ENCODE data around the gene SH3GL3. TPM values are rescaled to one million over a fixed set of nuclear protein-coding genes. Genes with fewer than 3 reads are reported as not detected.

Gene SH3GL3
- total RNA-seq, 1 donor from 2014 or later, result not detected

DNA sequence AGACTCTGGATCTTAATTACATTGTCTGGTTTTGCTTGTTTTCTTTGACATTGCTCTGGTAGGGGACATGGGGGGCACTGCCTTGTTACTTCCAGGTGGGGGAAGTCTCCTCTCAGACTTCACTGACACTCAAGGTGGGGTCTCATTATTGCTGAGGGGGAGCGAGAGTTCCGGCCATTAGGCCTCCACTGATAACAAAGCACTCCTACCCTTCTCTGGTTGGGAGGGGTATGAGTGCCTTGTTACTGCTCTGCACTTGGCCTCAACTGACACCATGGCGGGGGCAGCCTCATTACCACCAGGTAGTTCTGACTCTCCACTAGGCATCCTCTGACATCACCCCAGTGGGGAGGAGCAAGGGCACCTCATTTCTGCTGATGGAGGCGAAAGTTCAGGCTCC is 25.7 kb downstream of the SH3GL3 start:
- Histone ChIP-seq H3K27me3 (ENCODE audit: low read depth) (peaks cover 20% of the 10 kb centered on the region), H3K4me1 (no peaks in the 10 kb centered on the region), H3K4me3 (no peak overlapping the region), H3K9me3 (replicated peaks) (peaks cover 8% of the 10 kb centered on the region), H3K27ac (replicated peaks) (no peak overlapping the region), H3K36me3 (no peaks in the 10 kb centered on the region)
- intact Hi-C loops (cut with micrococcal nuclease), result no loop called here
- DNase-seq, result no peak
- TF ChIP-seq, protein P1, sequence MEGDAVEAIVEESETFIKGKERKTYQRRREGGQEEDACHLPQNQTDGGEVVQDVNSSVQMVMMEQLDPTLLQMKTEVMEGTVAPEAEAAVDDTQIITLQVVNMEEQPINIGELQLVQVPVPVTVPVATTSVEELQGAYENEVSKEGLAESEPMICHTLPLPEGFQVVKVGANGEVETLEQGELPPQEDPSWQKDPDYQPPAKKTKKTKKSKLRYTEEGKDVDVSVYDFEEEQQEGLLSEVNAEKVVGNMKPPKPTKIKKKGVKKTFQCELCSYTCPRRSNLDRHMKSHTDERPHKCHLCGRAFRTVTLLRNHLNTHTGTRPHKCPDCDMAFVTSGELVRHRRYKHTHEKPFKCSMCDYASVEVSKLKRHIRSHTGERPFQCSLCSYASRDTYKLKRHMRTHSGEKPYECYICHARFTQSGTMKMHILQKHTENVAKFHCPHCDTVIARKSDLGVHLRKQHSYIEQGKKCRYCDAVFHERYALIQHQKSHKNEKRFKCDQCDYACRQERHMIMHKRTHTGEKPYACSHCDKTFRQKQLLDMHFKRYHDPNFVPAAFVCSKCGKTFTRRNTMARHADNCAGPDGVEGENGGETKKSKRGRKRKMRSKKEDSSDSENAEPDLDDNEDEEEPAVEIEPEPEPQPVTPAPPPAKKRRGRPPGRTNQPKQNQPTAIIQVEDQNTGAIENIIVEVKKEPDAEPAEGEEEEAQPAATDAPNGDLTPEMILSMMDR (IDR thresholded peaks at IDR 0.05; ENCODE audit: borderline replicate concordance), result no peak

DNA sequence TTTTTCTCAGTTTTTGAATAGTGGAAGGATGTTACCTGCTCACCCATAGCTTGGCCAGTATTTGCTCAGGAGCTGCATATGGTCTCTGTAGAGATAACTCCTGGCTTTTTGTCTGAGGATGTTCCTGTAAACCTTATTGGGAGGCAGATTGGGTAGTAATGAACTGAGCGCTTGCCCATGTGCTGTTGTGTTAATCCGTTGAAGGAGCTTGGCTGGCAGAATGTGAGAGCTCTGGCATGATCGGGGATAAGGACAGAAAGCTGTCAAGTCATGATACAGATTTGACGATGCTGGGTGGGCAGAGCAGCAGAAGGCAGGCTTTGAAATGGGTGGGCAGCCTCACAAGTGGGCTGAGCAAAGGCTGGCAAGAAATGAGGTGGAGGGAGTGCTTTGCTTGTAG is 27.4 kb downstream of the SH3GL3 start:
- DNase-seq, result no peak
- H3K4me3 ChIP-seq, result no peak overlapping the region
- intact Hi-C loops (cut with micrococcal nuclease), result no loop called here

DNA sequence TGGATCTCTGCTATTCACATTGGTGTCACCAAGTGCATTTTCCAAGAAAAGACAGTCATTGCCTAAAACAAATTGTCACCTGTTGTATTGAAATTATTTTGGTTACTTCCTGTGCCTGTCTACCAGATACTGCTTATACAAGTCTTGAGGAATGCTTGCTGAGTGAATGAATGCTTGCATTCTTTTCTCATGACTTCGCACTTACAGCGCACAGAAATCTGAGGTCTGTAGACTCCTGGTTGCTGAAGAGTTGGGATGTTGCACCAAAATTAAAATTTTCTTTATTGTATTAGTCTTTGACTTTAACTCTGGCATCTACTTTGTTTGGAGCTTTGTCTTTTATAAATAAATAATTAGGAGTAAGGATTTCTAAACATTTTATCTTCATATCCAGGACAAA is 28.4 kb downstream of the SH3GL3 start:
- H3K4me3 ChIP-seq, result no peak overlapping the region
- TF ChIP-seq, protein P1 (IDR thresholded peaks at IDR 0.05; ENCODE audit: borderline replicate concordance), result no peak
- H3K27ac ChIP-seq (replicated peaks), result no peak overlapping the region
- H3K4me1 ChIP-seq, result no peaks in the 10 kb centered on the region
- peaks cover 8% of the 10 kb centered on the region for H3K9me3 ChIP-seq (replicated peaks)
- no peak for DNase-seq
- H3K36me3 ChIP-seq, result no peaks in the 10 kb centered on the region
- intact Hi-C loops (cut with micrococcal nuclease), result no loop called here
- H3K27me3 ChIP-seq (ENCODE audit: low read depth), result peaks cover 33% of the 10 kb centered on the region

More for the DNA sequence above, 27.4 kb downstream of the SH3GL3 start:
- TF ChIP-seq, protein P1 (IDR thresholded peaks at IDR 0.05; ENCODE audit: borderline replicate concordance), result no peak
- Histone ChIP-seq H3K9me3 (replicated peaks) (peaks cover 8% of the 10 kb centered on the region), H3K36me3 (no peaks in the 10 kb centered on the region), H3K27ac (replicated peaks) (no peak overlapping the region), H3K4me1 (no peaks in the 10 kb centered on the region), H3K27me3 (ENCODE audit: low read depth) (peaks cover 30% of the 10 kb centered on the region)

DNA sequence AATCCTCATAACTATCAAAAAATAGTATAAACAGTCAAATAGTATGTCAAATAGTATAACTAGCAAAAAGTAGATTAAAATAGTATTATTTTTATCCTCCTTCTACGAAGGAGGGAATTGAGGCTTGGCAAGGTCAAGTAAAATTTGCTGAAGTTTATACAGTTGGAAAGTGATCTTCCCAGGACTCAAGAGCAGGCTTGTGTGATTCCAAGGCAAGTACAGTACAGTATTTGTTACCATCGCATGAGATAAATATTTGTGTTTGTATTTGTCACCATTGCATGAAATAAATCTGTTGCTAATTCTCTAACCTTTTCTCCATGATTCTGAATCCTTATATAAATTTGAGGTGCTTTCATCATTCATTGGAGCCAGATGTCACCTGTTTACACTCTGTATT is 28.9 kb downstream of the SH3GL3 start:
- DNase-seq, result no peak
- intact Hi-C loops (cut with micrococcal nuclease), result no loop called here
- H3K9me3 ChIP-seq (replicated peaks), result peaks cover 8% of the 10 kb centered on the region
- TF ChIP-seq, protein P1 (IDR thresholded peaks at IDR 0.05; ENCODE audit: borderline replicate concordance), result no peak
- no peak overlapping the region for H3K27ac ChIP-seq (replicated peaks)
- no peaks in the 10 kb centered on the region for H3K4me1 ChIP-seq
- H3K36me3 ChIP-seq, result no peaks in the 10 kb centered on the region
- H3K4me3 ChIP-seq, result no peak overlapping the region
- peaks cover 33% of the 10 kb centered on the region for H3K27me3 ChIP-seq (ENCODE audit: low read depth)

DNA sequence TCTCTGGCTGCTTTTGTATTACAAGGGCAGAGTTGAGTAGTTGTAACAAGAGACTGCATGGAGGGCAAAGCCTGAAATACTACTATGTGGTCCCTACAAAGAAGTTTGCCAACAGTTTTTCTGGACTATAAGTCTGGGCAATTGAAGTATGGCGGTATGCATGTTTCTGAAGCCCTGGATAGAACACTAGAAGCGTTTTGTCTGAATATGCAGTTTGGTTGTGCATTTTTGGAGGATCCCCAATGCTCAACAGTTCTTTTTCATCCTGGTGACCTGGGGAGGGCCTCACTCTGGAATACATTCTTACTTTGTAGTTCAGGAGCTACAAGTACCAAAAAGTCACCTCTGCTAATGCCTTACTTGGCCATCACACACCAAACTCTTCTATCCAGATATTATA is 29.6 kb downstream of the SH3GL3 start:
- Histone ChIP-seq H3K27me3 (ENCODE audit: low read depth) (peaks cover 33% of the 10 kb centered on the region), H3K27ac (replicated peaks) (no peak overlapping the region), H3K36me3 (no peaks in the 10 kb centered on the region), H3K9me3 (replicated peaks) (peaks cover 2% of the 10 kb centered on the region), H3K4me3 (no peak overlapping the region), H3K4me1 (no peaks in the 10 kb centered on the region)
- intact Hi-C loops (cut with micrococcal nuclease), result no loop called here
- DNase-seq, result no peak
- TF ChIP-seq, protein P1 (IDR thresholded peaks at IDR 0.05; ENCODE audit: borderline replicate concordance), result no peak

All from left ventricle myocardium inferior (tissue), 1 donor.